Gastrocnemius medialis (tissue), 4 donors: ENCODE measurements around the gene GALNS. TPM values are rescaled to one million over a fixed set of nuclear protein-coding genes. Genes with fewer than 3 reads are reported as not detected.

Experiments
- ATAC-seq, 2 donors: fragments of 150-250 bp; one replicate each; pipeline ENCODE4 v1.9.1; 2016
- DNase-seq, 2 donors: peaks; one replicate each; pipeline ENCODE4 v3.0.0-alpha.2; 2019
- H3K27ac ChIP-seq, 4 donors: fragments of 200-600 bp; sonication (generic); 1 replicate in 1 of 4; 2 replicates in 3 of 4; pipeline ENCODE4 v1.5.1; 2016 to 2018; ENCODE audit warnings: mild to moderate bottlenecking in 2 of 4, moderate library complexity in 1 of 4
- H3K27me3 ChIP-seq, 3 donors: fragments of 200-600 bp; sonication (generic) in 2 of 3; 1 replicate in 1 of 3; 2 replicates in 2 of 3; pipeline versions ENCODE4 v1.5.1 to v1.6.0; 2016 to 2019; ENCODE audit warnings: mild to moderate bottlenecking in 1 of 3, moderate library complexity in 1 of 3
- H3K36me3 ChIP-seq, 2 donors: fragments of 200-600 bp; sonication (generic) in 1 of 2; one replicate each; pipeline ENCODE4 v1.5.1; 2017 to 2018
- H3K4me1 ChIP-seq, 2 donors: fragments of 200-600 bp; sonication (generic) in 1 of 2; one replicate each; pipeline ENCODE4 v1.5.1; 2016 to 2017; ENCODE audit warnings: mild to moderate bottlenecking in 2 of 2
- H3K4me3 ChIP-seq, 4 donors: fragments of 200-600 bp; sonication (generic) in 3 of 4; 1 replicate in 1 of 4; 2 replicates in 3 of 4; pipeline ENCODE4 v1.5.1; 2016 to 2019; ENCODE audit warnings: mild to moderate bottlenecking in 2 of 4
- H3K9me3 ChIP-seq, 3 donors: fragments of 200-600 bp; sonication (generic) in 2 of 3; 1 replicate in 1 of 3; 2 replicates in 2 of 3; pipeline ENCODE4 v1.5.1; 2016 to 2019
- CTCF ChIP-seq, 5 experiments: fragments of 450-650 bp in 3 of 5; fragments of 200-600 bp in 2 of 5; sonication (generic) in 2 of 5; IDR thresholded peaks in 4 of 5; conservative IDR thresholded peaks in 1 of 5; 1 replicate in 4 of 5; 2 replicates in 1 of 5; pipeline ENCODE4 v1.5.1; 2016 to 2019; ENCODE audit warnings: antibody characterized with exemption in 5 of 5, mild to moderate bottlenecking in 3 of 5, moderate library complexity in 3 of 5
- POLR2A ChIP-seq, 2 donors: fragments of 450-650 bp; IDR thresholded peaks; one replicate each; pipeline ENCODE4 v1.6.1; 2017; ENCODE audit warnings: antibody characterized with exemption in 2 of 2, mild to moderate bottlenecking in 2 of 2, moderate library complexity in 2 of 2
- in situ Hi-C, 4 donors: fragments of 200-750 bp; cut with MboI; loops; one replicate each; pipeline versions ENCODE4 v1.15.0 to v1.8.0; 2017; ENCODE audit warnings: low sequenced_read_pairs in 4 of 4
- intact Hi-C: fragments of 100-400 bp; cut with DNase I; formaldehyde crosslinking; loops from one replicate; pipeline ENCODE4 v1.15.1; 2023; ENCODE audit warnings: low total_unique reads
- total RNA-seq, 4 donors: library from RNA; depleted of rRNA; stranded (reverse); fragments of >200 nt; gene quantifications; one replicate each; pipeline versions ENCODE4 v1.1.0 to v1.2.3, GENCODE V29; 2016

The GALNS gene
- total RNA-seq, 4 donors from 2014 or later = 8.8 to 14.7 (median 10.0) TPM

DNA sequence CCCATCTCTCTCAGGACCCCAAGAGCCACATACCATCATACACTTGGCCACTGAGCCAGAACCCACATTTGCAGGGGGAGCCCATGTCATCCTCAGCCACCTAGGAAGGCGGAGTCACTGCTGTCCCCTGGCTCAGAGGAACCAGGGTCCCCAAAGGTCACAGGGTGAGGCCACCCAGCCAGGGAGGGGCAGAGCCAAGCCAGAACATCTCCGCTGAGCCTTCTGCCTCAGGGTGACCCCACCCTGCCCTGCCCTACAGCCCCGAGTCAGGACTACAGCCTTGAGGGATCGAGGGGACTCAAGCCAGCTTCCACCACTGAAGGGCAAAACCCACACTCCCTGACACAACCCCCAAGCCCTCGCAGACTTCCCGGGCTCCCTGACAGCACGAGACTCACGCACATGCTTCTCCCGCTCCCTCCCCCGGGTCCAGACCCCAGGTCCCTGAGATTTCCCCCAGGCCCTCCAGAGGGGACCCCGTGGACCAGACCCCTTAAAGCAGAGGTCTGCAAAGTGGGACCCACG, 89.1 kb downstream of the GALNS start:
- in situ Hi-C loops (no loop called here), intact Hi-C loops (no loop called here)
- Histone ChIP-seq H3K4me3 (no peak overlapping the region), H3K27me3 (peaks cover 2 to 21% (median 3%) of the 10 kb centered on the region in 3 donors), H3K36me3 (no peaks in the 10 kb centered on the region), H3K27ac (no peak overlapping the region), H3K9me3 (no peaks in the 10 kb centered on the region), H3K4me1 (peaks cover 6 to 36% of the 10 kb centered on the region in 2 donors)
- TF ChIP-seq POLR2A (IDR thresholded peaks at IDR 0.05) (no peak), CTCF (IDR thresholded peaks at IDR 0.05 in 4 of 5, conservative IDR thresholded peaks at IDR 0.05 in 1 of 5) (no peak)
- no peak for ATAC-seq
- no peak for DNase-seq

- H3K4me1 ChIP-seq = peaks cover 5 to 31% of the 10 kb centered on the region in 2 donors
- intact Hi-C loops = no loop called here
- DNase-seq (no peak), ATAC-seq (no peak)
- no peak for TF ChIP-seq POLR2A (IDR thresholded peaks at IDR 0.05)
- no peak overlapping the region for H3K4me3 ChIP-seq
- in situ Hi-C loops = no loop called here
- H3K9me3 ChIP-seq = no peaks in the 10 kb centered on the region
- no peaks in the 10 kb centered on the region for H3K36me3 ChIP-seq
- peaks cover 2 to 21% (median 3%) of the 10 kb centered on the region in 3 donors for H3K27me3 ChIP-seq
- no peak overlapping the region for H3K27ac ChIP-seq
Observed at GRCh38 chr16:88766975-88767374, 89.8 kb downstream of the GALNS start.

GRCh38 chr16:88764913-88765349, 91.8 kb downstream of the GALNS start:
- peaks cover 2 to 13% (median 3%) of the 10 kb centered on the region in 3 donors for H3K27me3 ChIP-seq
- ATAC-seq = no peak
- H3K9me3 ChIP-seq = no peaks in the 10 kb centered on the region
- DNase-seq = no peak
- in situ Hi-C loops = no loop called here
- no peak overlapping the region for H3K4me3 ChIP-seq
- H3K4me1 ChIP-seq = peaks cover 5 to 17% of the 10 kb centered on the region in 2 donors
- H3K36me3 ChIP-seq = no peaks in the 10 kb centered on the region
- intact Hi-C loops = no loop called here
- TF ChIP-seq POLR2A (IDR thresholded peaks at IDR 0.05) = no peak
- no peak overlapping the region for H3K27ac ChIP-seq

GRCh38 chr16:88764080-88764479, 92.7 kb downstream of the GALNS start:
- in situ Hi-C loops = no loop called here
- no peaks in the 10 kb centered on the region for H3K9me3 ChIP-seq
- H3K36me3 ChIP-seq = no peaks in the 10 kb centered on the region
- no peak overlapping the region for H3K27ac ChIP-seq
- H3K4me3 ChIP-seq = no peak overlapping the region
- H3K27me3 ChIP-seq = peaks cover 0 to 15% (median 4%) of the 10 kb centered on the region in 3 donors
- TF ChIP-seq CTCF (IDR thresholded peaks at IDR 0.05 in 4 of 5, conservative IDR thresholded peaks at IDR 0.05 in 1 of 5) (no peak), POLR2A (IDR thresholded peaks at IDR 0.05) (no peak)
- ATAC-seq = no peak
- H3K4me1 ChIP-seq = peaks cover 5 to 11% of the 10 kb centered on the region in 2 donors
- DNase-seq = no peak
- intact Hi-C loops = no loop called here

Other genes with a start within 250 kb of the GALNS start
- not detected for gene IL17C, start 218.4 kb downstream of the GALNS start, total RNA-seq
- gene CYBA, start 205.9 kb downstream of the GALNS start, total RNA-seq = 10 to 100 TPM in 3 of 4 donors, 1 to 10 TPM in 1; 5.1 to 33.2 (median 28.7) TPM
- gene MVD, start 193.9 kb downstream of the GALNS start, total RNA-seq = 10 to 100 TPM in 3 of 4 donors, 1 to 10 TPM in 1; 9.0 to 16.3 (median 13.4) TPM
- gene SNAI3, start 170.4 kb downstream of the GALNS start, total RNA-seq = 1 to 10 TPM; 1.2 to 2.2 (median 1.6) TPM
- 10 to 100 TPM; 22.9 to 32.5 (median 26.1) TPM for gene RNF166, start 150.5 kb downstream of the GALNS start, total RNA-seq
- gene CTU2, start 150.4 kb downstream of the GALNS start, total RNA-seq = 10 to 100 TPM; 11.1 to 17.7 (median 14.1) TPM
- 10 to 100 TPM in 3 of 4 donors, 1 to 10 TPM in 1; 9.0 to 37.0 (median 16.5) TPM for gene PIEZO1, start 71.7 kb downstream of the GALNS start, total RNA-seq
- 1 to 10 TPM in 1 of 4 donors, under 1 TPM in 2, not detected in 1; 0.31 to 2.5 (median 0.42) TPM for gene CDT1, start 53.2 kb downstream of the GALNS start, total RNA-seq
- 10 to 100 TPM; 56.2 to 78.7 (median 62.4) TPM for gene APRT, start 45.0 kb downstream of the GALNS start, total RNA-seq
- gene TRAPPC2L, start 180 bp upstream of the GALNS start, total RNA-seq = 10 to 100 TPM; 17.8 to 27.9 (median 20.5) TPM
- gene PABPN1L, start 9.7 kb upstream of the GALNS start, total RNA-seq = not detected
- 1 to 10 TPM in 3 of 4 donors, under 1 TPM in 1; 0.95 to 7.3 (median 3.3) TPM for gene CBFA2T3, start 120.3 kb upstream of the GALNS start, total RNA-seq
- gene ACSF3, start 236.9 kb upstream of the GALNS start, total RNA-seq = 10 to 100 TPM; 17.8 to 20.7 (median 19.4) TPM